ENCODE results near the gene CNTN5.

GRCh38 chr11:99423428-99423983 lies 402.8 kb downstream of the CNTN5 start:
- no peak for TF ChIP-seq EZH2 (IDR thresholded peaks at IDR 0.05; ENCODE audit: insufficient read depth, poor library complexity, severe bottlenecking)
- no peak for TF ChIP-seq EZH2phosphoT487 (IDR thresholded peaks at IDR 0.05; ENCODE audit: insufficient read depth, low read depth)

Measured in GM23248 (cell line).